Neural crest cell (in vitro differentiated cells): ENCODE results near the gene TCEA3. TPM values are rescaled to one million over a fixed set of nuclear protein-coding genes. Genes with fewer than 3 reads are reported as not detected.

ENCODE experiments used
- DNase-seq: peaks from one replicate; pipeline ENCODE4 v3.0.0; 2021; ENCODE audit warnings: low read depth, mixed read lengths, low spot score
- H3K27ac Mint-ChIP-seq: one replicate; pipeline ENCODE4 v1.8.0; 2021; ENCODE audit warnings: mild to moderate bottlenecking, mixed read lengths; ENCODE audit not compliant: unreplicated experiment
- H3K27me3 Mint-ChIP-seq: 2 replicates; pipeline ENCODE4 v1.8.0; 2021; ENCODE audit warnings: low read depth, mild to moderate bottlenecking, mixed read lengths
- H3K36me3 Mint-ChIP-seq: 2 replicates; pipeline ENCODE4 v1.8.0; 2021; ENCODE audit warnings: low read depth, mild to moderate bottlenecking, mixed read lengths
- H3K4me1 Mint-ChIP-seq: 2 replicates; pipeline ENCODE4 v1.8.0; 2021; ENCODE audit warnings: mixed read lengths
- H3K4me3 Mint-ChIP-seq: one replicate; pipeline ENCODE4 v1.8.0; 2021; ENCODE audit warnings: mild to moderate bottlenecking, mixed read lengths
- H3K9me3 Mint-ChIP-seq: 2 replicates; pipeline ENCODE4 v1.8.0; 2021; ENCODE audit warnings: mixed read lengths
- total RNA-seq: library from RNA; stranded (reverse); gene quantifications from 2 replicates; pipeline ENCODE4 v1.2.1, GENCODE V29; 2021
- TF ChIP-seq, protein P1 (sequence below): fragments of 200-600 bp; sonication (generic); conservative IDR thresholded peaks from 2 replicates; pipeline ENCODE4 v1.5.0; 2021; ENCODE audit warnings: antibody characterized with exemption, mild to moderate bottlenecking

TCEA3 gene
- total RNA-seq, 1 donor from 2014 or later: 1.5 TPM

DNA sequence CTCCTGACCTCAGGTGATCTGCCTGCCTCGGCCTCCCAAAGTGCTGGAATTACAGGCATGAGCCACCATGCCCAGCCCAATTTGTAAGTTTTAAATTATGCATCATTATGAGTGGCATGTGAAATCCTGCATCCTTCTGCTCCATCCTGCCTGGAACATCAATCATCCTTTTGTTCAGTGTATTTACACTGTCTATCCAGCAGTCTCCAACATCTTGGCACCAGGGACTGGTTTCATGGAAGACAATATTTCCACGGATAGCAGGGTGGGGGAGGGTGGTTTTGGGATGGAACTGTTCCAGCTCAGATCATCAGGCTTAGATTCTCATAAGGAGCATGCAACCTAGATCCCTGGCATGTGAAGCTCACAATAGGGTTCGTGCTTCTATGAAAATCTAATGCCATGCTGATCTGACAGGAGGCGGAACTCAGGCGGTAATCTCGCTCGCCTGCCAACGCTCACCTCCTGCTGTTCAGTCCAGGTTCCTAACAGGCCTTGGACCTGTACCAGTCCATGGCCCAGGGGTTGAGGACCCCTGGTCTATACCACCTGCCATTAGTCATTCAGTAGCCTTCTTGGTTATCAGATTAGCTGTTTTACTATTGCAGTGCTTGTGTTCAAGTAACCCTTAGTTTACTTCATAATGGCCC, 22.2 kb upstream of the TCEA3 start:
- no peaks in the 10 kb centered on the region for H3K27me3 Mint-ChIP-seq
- no peaks in the 10 kb centered on the region for H3K4me1 Mint-ChIP-seq
- no peak overlapping the region for H3K27ac Mint-ChIP-seq
- H3K4me3 Mint-ChIP-seq: no peak overlapping the region
- no peaks in the 10 kb centered on the region for H3K9me3 Mint-ChIP-seq
- no peaks in the 10 kb centered on the region for H3K36me3 Mint-ChIP-seq
- TF ChIP-seq, protein P1, sequence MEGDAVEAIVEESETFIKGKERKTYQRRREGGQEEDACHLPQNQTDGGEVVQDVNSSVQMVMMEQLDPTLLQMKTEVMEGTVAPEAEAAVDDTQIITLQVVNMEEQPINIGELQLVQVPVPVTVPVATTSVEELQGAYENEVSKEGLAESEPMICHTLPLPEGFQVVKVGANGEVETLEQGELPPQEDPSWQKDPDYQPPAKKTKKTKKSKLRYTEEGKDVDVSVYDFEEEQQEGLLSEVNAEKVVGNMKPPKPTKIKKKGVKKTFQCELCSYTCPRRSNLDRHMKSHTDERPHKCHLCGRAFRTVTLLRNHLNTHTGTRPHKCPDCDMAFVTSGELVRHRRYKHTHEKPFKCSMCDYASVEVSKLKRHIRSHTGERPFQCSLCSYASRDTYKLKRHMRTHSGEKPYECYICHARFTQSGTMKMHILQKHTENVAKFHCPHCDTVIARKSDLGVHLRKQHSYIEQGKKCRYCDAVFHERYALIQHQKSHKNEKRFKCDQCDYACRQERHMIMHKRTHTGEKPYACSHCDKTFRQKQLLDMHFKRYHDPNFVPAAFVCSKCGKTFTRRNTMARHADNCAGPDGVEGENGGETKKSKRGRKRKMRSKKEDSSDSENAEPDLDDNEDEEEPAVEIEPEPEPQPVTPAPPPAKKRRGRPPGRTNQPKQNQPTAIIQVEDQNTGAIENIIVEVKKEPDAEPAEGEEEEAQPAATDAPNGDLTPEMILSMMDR: no peak
- no peak for DNase-seq

DNA sequence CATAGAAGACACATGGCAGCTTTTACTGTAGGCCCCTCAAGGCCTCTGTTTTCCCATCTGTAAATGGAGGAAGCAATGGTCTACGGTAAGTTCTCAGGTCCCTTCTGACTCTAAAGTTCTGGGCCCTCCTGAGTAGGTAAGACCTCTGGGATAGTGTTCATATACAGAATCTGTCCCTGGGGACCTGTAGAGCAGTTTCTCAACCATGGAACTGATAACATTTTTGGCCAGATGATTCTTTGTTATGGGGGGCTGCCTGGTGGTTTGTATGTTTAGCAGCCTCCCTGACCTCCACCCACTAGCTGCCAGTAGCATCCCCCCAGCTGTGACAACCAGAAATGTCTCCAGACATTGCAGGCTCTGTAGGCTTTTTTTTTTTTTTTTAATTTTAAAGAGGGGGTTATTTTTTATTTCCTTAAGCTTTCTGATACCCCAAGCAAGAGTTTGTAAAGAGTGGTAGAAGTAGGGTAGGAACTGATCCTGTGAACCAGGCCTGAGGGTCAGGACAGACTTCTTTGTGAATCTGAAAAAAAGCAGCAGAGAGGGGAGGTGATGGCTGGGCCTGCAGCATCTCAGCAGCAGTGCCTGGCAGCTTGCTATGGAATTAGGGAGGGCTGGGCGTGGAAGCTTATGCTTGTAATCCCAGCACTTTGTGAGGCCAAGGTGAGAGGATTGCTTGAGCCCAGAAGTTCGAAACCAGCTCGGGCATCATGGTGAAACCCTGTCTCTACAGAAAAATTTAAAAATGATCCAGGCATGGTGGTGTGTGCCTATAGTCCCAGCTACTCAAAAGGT, 20.2 kb upstream of the TCEA3 start:
- no peak for DNase-seq
- TF ChIP-seq, protein P1: no peak
- H3K9me3 Mint-ChIP-seq: no peaks in the 10 kb centered on the region
- H3K4me3 Mint-ChIP-seq: no peak overlapping the region
- H3K27ac Mint-ChIP-seq: no peak overlapping the region
- H3K4me1 Mint-ChIP-seq: no peaks in the 10 kb centered on the region
- no peaks in the 10 kb centered on the region for H3K27me3 Mint-ChIP-seq
- H3K36me3 Mint-ChIP-seq: no peaks in the 10 kb centered on the region

DNA sequence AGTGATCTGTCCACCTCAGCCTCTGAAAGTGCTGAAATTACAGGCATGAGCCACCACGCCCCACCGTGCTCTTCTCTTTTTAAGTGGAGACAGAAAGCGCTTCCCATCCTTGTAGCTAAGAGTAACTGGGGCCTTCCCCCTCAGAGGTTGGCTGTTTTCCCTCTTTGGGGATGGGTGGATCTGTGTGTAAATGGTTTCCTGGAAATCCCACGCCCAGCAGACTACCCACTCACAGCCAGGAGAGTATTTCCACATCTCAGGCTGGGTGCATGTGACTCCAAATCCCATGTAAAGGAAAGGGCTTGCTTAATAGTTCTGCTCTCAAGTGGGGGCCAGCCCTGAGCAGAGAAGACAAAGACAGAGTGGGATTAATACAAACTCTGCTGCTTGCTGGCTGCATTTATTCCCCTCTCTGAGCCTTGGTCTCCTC, 19.6 kb upstream of the TCEA3 start:
- TF ChIP-seq, protein P1: no peak
- Mint-ChIP-seq H3K27me3 (no peaks in the 10 kb centered on the region), H3K4me3 (no peak overlapping the region), H3K36me3 (peaks cover 2% of the 10 kb centered on the region), H3K27ac (no peak overlapping the region), H3K9me3 (no peaks in the 10 kb centered on the region), H3K4me1 (no peaks in the 10 kb centered on the region)
- DNase-seq: no peak

DNA sequence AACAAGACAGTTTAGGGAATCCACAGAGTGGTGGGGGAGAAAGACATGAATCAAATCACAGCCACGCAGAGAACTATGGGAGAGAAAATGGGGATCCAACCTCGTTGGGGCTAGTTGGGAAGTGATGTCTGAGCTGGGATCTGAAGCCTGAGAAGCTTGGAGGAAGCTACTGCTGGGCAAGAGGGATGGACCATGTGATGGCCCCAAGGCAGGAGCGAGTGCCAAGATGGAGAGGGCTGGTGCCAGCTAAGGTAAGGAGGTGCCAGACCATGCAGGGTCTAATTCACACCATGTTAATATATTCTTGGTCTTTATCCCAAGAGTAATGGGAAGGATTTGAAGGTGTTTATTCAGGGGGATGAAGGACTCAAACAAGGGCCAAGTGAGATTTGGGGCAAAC, 18.2 kb upstream of the TCEA3 start:
- DNase-seq: no peak
- no peak overlapping the region for H3K4me3 Mint-ChIP-seq
- H3K9me3 Mint-ChIP-seq: no peaks in the 10 kb centered on the region
- no peak overlapping the region for H3K27ac Mint-ChIP-seq
- TF ChIP-seq, protein P1: no peak
- H3K4me1 Mint-ChIP-seq: no peaks in the 10 kb centered on the region
- H3K27me3 Mint-ChIP-seq: no peaks in the 10 kb centered on the region
- H3K36me3 Mint-ChIP-seq: peaks cover 2% of the 10 kb centered on the region

DNA sequence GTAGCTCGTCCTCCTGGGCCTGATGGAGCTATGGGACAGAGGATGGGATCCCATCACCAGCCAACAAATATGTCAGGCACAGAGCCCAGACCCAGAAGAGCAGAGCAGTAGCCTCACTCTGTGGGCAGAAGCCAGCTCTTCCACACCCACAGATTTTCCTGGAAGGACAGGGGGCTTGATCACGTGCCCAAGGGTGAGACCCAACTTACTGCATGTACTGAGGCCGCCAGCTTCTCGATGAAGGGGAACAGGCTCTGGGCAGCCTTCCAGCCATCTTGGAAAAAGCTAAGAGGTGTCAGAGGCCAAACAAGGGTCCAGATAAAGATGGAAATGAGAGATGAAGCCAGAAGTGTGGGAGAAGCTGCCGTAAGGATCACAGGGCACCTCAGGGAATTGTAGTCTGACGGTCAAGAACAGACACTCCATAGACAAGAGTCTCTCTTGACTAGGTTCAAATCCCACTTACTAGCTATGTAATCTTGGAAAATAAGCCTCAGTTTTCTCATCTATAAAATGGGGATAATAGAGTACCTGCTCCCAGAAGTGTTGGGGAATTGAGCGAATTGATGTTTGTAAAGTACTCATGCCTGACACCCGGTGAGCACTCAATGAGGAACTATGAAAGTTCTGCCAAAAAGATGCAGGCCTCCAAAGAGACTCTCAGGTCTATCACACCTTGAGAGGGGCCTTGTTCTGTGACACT, 17.0 kb upstream of the TCEA3 start:
- DNase-seq: no peak
- Mint-ChIP-seq H3K9me3 (no peaks in the 10 kb centered on the region), H3K4me1 (no peaks in the 10 kb centered on the region), H3K36me3 (peaks cover 2% of the 10 kb centered on the region), H3K27ac (no peak overlapping the region), H3K4me3 (no peak overlapping the region), H3K27me3 (no peaks in the 10 kb centered on the region)
- TF ChIP-seq, protein P1: no peak
